ENCODE data around the gene FKBP11. TPM values are rescaled to one million over a fixed set of nuclear protein-coding genes. Genes with fewer than 3 reads are reported as not detected.

FKBP11 gene
- total and polyA plus RNA-seq, 7 experiments from 2014 or later, result 40.3 to 83.7 (median 55.3) TPM

DNA sequence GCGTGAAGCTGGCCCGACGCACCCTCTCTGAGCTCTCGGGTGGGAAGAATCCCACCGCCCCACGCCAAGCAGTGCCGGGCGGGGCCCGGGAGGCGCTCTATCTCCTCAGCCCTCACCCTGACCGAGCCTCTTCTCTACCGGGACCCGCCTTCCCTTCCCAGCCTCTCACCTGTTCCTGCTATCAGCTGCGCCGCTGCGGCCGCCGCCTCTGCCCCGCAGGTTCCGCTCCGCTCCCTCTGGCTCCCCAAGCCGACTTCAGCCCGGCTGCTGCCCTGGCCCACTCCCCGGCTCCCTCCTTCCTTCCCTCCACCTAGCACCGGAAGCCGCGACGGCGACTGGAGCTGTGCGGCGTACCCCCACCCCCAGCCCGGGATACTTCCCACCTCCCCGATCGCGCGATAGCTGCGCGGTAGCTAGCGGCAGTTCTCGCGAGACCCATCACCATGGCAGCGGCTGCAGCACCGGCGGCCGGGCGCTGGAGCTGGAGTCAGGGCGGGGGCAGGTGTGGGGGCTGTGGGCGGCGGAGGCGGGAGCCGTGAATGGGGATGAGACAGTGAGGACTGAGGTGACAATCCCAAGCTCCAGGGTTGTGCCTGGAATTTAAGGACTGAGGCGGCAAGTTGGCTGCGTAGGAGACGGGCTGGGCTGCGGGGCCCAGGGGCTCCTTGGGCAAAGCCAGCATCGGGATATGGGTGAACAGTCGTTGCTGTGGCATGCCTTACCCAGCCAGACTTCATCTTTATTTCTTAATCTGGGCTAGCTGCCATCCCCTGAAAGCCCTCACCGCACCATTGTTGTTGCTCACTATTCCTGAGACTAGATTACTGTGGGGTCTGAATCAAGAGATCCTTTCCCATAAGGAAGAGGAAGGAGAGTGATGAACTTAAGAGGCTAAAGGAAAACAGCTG, 32.1 kb upstream of the FKBP11 start, which contains the start of gene ARF3:
TSS of gene ARF3 (minus strand) at position 347 of the 908 bp plus-strand sequence. CDS start 16,392 bp downstream, outside the sequence.
- Mint-ChIP-seq H3K4me3 (peak within 1 kb of the TSS; percentile 90 to 99 (median 96)), H3K4me1 (peaks cover 27 to 55% (median 47%) of the 10 kb centered on the region in 7 donors), H3K27ac (peak within 1 kb of the TSS; percentile 78 to 96 (median 88)), H3K27me3 (peaks cover 0 to 29% (median 3%) of the 10 kb centered on the region in 5 donors), H3K36me3 (peaks cover 0 to 20% (median 10%) of the 10 kb centered on the region in 5 donors), H3K9me3 (peaks cover 0 to 1% (median 0%) of the 10 kb centered on the region in 11 donors)
- peak within 1 kb of the TSS; percentile 86 for H3K4me3 ChIP-seq (ENCODE audit: low read length)
- peak; percentile 84 to 92 (median 91) for DNase-seq
- H3K4me1 ChIP-seq (ENCODE audit: control insufficient read depth in 2 of 2, insufficient read depth in 2 of 2, low read length in 2 of 2), result peaks cover 17 to 22% of the 10 kb centered on the region in 2 donors
- no peaks in the 10 kb centered on the region for H3K9me3 ChIP-seq (ENCODE audit: control insufficient read depth in 2 of 3, low read length in 3 of 3)
- H3K27ac ChIP-seq (ENCODE audit: low read depth, low read length), result peak within 1 kb of the TSS; percentile 80
- no peaks in the 10 kb centered on the region for H3K27me3 ChIP-seq (ENCODE audit: control insufficient read depth in 2 of 2, insufficient read depth in 2 of 2, low read length in 2 of 2)
- POLR2A ChIA-PET, result interaction anchor here (0.7 to 1.8 kb wide), 10 partner anchors 11 to 231 kb away, joined by 3 to 8 read pairs (median 4); partner anchors contain the start of genes DDX23, FKBP11, RND1 and WNT1
- CTCF ChIA-PET, result interaction anchor here (0.6 to 1.9 kb wide), 11 partner anchors 11 to 105 kb away, joined by 3 to 11 read pairs (median 3); partner anchors contain the start of genes DDX23 and WNT1
- peaks cover 0 to 11% (median 0%) of the 10 kb centered on the region in 3 experiments for H3K36me3 ChIP-seq (ENCODE audit: control insufficient read depth in 2 of 3, insufficient read depth in 3 of 3, low read length in 3 of 3)
- peak; percentile 96 for ATAC-seq
- intact Hi-C loops (cut with micrococcal nuclease), result loop anchor here (1.0 to 5.0 kb wide), 11 partner anchors 13 to 760 kb away; partner anchors contain the start of genes DDX23 (in 2 of the 2), FKBP11 (in 2 of the 2), WNT1 (in 2 of the 2) and PRKAG1 (in 1 of the 2)

DNA sequence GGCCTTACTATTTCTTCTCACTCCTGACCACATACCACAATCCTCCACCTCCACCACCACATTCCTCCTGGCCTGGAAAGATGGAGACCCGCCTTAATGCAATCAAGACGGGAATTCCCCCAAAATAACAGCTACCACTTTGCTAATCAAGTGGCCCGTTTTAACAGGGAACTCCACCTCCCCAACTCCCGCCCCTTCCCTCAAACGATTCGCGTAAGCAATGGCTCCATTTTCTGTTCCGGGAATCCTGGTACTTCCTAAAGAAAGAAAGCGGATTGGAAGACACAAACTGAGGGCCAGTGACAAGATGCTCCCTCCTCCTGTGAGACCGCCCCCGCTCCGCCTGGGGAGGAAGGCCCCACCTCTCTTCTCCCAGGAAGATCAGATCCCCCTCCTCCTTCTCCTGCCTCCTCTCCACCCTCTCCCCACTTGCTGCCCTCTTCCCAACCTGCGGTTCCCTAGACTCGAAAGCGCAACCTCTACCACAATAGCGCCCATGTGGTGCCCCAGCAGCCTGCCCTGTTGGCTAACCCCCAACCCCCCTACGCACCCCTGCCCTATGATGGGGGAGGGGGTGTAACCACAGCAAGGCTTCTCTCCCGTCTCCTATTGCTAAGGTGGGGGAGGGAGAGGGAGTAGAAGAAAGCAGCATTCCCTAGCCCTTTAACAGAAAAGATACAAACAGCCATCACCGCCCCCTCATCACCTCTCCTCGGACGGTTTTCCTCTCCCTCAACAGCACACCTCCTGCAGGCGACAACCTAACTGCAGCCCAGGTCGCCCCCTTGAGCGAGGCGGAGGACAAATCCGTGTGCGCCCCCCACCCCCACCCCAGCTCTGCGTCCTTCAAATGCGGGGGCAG, 31.2 kb upstream of the FKBP11 start:
- CTCF ChIA-PET, result interaction anchor here (1.0 to 1.9 kb wide), 6 partner anchors 12 to 103 kb away, joined by 3 to 10 read pairs (median 4); partner anchors contain the start of gene WNT1
- Histone ChIP-seq H3K4me3 (ENCODE audit: low read length) (peak overlapping the region; percentile 86), H3K9me3 (ENCODE audit: control insufficient read depth in 2 of 3, low read length in 3 of 3) (no peaks in the 10 kb centered on the region), H3K4me1 (ENCODE audit: control insufficient read depth in 2 of 2, insufficient read depth in 2 of 2, low read length in 2 of 2) (peaks cover 17 to 22% of the 10 kb centered on the region in 2 donors), H3K27me3 (ENCODE audit: control insufficient read depth in 2 of 2, insufficient read depth in 2 of 2, low read length in 2 of 2) (no peaks in the 10 kb centered on the region), H3K27ac (ENCODE audit: low read depth, low read length) (peak overlapping the region; percentile 80), H3K36me3 (ENCODE audit: control insufficient read depth in 2 of 3, insufficient read depth in 3 of 3, low read length in 3 of 3) (peaks cover 0 to 11% (median 0%) of the 10 kb centered on the region in 3 experiments)
- ATAC-seq, result peak; percentile 31
- intact Hi-C loops (cut with micrococcal nuclease), result loop anchor here (1.0 to 5.0 kb wide), 11 partner anchors 14 to 759 kb away; partner anchors contain the start of genes DDX23 (in 2 of the 2), FKBP11 (in 2 of the 2), WNT1 (in 2 of the 2) and PRKAG1 (in 1 of the 2)
- H3K27ac Mint-ChIP-seq, result peak overlapping the region; percentile 78 to 96 (median 83)
- H3K36me3 Mint-ChIP-seq, result peaks cover 0 to 22% (median 10%) of the 10 kb centered on the region in 5 donors
- POLR2A ChIA-PET, result interaction anchor here (0.8 to 1.8 kb wide), 9 partner anchors 11 to 175 kb away, joined by 3 to 8 read pairs (median 5); partner anchors contain the start of genes DDX23, FKBP11, RND1 and WNT1
- peaks cover 0 to 1% (median 0%) of the 10 kb centered on the region in 11 donors for H3K9me3 Mint-ChIP-seq
- peaks cover 0 to 24% (median 3%) of the 10 kb centered on the region in 5 donors for H3K27me3 Mint-ChIP-seq
- peak in 1 of 9 donors; percentile 47 for DNase-seq
- H3K4me1 Mint-ChIP-seq, result peaks cover 27 to 62% (median 49%) of the 10 kb centered on the region in 7 donors
- H3K4me3 Mint-ChIP-seq, result peak overlapping the region; percentile 90 to 99 (median 96)

DNA sequence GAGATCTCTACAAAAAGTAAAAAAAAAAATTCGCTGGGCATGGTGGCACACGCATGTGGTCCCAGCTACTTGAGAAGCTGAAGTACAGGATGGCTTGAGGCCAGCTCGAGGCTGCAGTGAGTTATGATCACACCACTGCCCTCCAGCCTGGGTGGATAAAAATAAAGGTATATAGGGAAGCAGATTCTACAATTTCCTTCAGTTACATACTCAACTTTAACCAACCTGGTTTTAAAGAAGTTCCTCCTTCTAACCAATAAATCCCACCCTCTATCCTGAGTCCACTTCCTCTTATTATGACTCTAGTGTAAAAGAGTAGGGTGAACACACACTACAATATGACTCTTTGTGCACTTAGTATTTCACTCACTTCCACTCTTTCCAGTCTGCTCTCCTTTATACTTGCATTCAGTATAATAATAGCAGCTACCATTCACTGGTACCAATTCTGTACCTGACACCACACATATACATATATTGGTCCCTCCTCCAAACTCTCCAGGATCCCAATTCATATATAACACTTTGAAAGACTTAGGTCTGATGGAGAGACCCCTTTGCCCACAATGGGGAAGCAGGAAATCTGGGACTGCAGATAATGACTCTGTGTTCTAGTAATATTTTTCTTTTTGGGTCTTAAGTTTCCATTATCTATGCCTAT, 29.7 kb upstream of the FKBP11 start:
- Histone ChIP-seq H3K4me3 (ENCODE audit: low read length) (no peak overlapping the region), H3K9me3 (ENCODE audit: control insufficient read depth in 2 of 3, low read length in 3 of 3) (no peaks in the 10 kb centered on the region), H3K4me1 (ENCODE audit: control insufficient read depth in 2 of 2, insufficient read depth in 2 of 2, low read length in 2 of 2) (peaks cover 17 to 22% of the 10 kb centered on the region in 2 donors), H3K27ac (ENCODE audit: low read depth, low read length) (no peak overlapping the region), H3K36me3 (ENCODE audit: control insufficient read depth in 2 of 3, insufficient read depth in 3 of 3, low read length in 3 of 3) (peaks cover 0 to 11% (median 0%) of the 10 kb centered on the region in 3 experiments), H3K27me3 (ENCODE audit: control insufficient read depth in 2 of 2, insufficient read depth in 2 of 2, low read length in 2 of 2) (no peaks in the 10 kb centered on the region)
- H3K9me3 Mint-ChIP-seq, result peaks cover 0 to 1% (median 0%) of the 10 kb centered on the region in 11 donors
- peak overlapping the region in 4 of 9 donors; percentile 43 to 85 (median 64) for H3K27ac Mint-ChIP-seq
- POLR2A ChIA-PET, result interaction anchor here (1.8 kb wide), 1 partner anchor 9 kb away, joined by 4 read pairs; no protein-coding TSS in a partner anchor
- peaks cover 0 to 13% (median 0%) of the 10 kb centered on the region in 5 donors for H3K27me3 Mint-ChIP-seq
- DNase-seq, result no peak
- intact Hi-C loops (cut with micrococcal nuclease), result loop anchor here in 1 of 2 donors (5.0 kb wide), 1 partner anchor 758 kb away; no protein-coding TSS in a partner anchor
- H3K36me3 Mint-ChIP-seq, result peaks cover 0 to 22% (median 10%) of the 10 kb centered on the region in 5 donors
- ATAC-seq, result no peak
- H3K4me3 Mint-ChIP-seq, result peak overlapping the region in 7 of 10 donors; percentile 31 to 98 (median 95)
- CTCF ChIA-PET, result interaction anchor here (0.7 kb wide), 1 partner anchor 26 kb away, joined by 3 read pairs; no protein-coding TSS in a partner anchor
- peaks cover 31 to 62% (median 49%) of the 10 kb centered on the region in 7 donors for H3K4me1 Mint-ChIP-seq

DNA sequence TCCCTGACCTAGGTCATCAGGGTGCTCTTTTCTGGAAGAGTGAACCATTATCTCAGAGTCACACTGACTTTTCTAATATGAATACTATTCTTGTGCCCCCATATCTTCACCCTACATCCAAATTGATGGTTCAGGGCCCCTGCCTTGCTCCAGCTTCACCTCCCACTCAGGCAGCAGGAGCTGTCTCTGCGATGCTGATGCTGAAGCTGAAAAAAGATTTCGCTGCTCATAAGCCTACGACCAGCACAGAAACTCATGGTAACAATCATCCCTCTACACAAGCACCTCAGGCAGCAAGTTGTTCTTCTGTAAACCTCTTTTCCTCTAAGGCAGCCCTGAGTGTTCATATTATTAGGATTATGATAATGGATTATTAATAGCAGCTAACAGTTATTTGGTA, 28.8 kb upstream of the FKBP11 start:
- DNase-seq (no peak), ATAC-seq (no peak)
- CTCF ChIA-PET, result interaction anchor here (0.8 kb wide), 1 partner anchor 176 kb away, joined by 3 read pairs; no protein-coding TSS in a partner anchor
- no peaks in the 10 kb centered on the region for H3K9me3 ChIP-seq (ENCODE audit: control insufficient read depth in 2 of 3, low read length in 3 of 3)
- peaks cover 0 to 8% (median 0%) of the 10 kb centered on the region in 5 donors for H3K27me3 Mint-ChIP-seq
- no peak overlapping the region for H3K4me3 Mint-ChIP-seq
- H3K27me3 ChIP-seq (ENCODE audit: control insufficient read depth in 2 of 2, insufficient read depth in 2 of 2, low read length in 2 of 2), result no peaks in the 10 kb centered on the region
- H3K4me1 ChIP-seq (ENCODE audit: control insufficient read depth in 2 of 2, insufficient read depth in 2 of 2, low read length in 2 of 2), result peaks cover 17 to 22% of the 10 kb centered on the region in 2 donors
- POLR2A ChIA-PET, result interaction anchor here (1.8 kb wide), 1 partner anchor 10 kb away, joined by 4 read pairs; no protein-coding TSS in a partner anchor
- no peak overlapping the region for H3K4me3 ChIP-seq (ENCODE audit: low read length)
- H3K36me3 ChIP-seq (ENCODE audit: control insufficient read depth in 2 of 3, insufficient read depth in 3 of 3, low read length in 3 of 3), result peaks cover 0 to 14% (median 0%) of the 10 kb centered on the region in 3 experiments
- peak overlapping the region in 1 of 9 donors; percentile 29 for H3K27ac Mint-ChIP-seq
- intact Hi-C loops (cut with micrococcal nuclease), result no loop called here
- H3K4me1 Mint-ChIP-seq, result peaks cover 33 to 66% (median 49%) of the 10 kb centered on the region in 7 donors
- H3K9me3 Mint-ChIP-seq, result peaks cover 0 to 1% (median 0%) of the 10 kb centered on the region in 11 donors
- no peak overlapping the region for H3K27ac ChIP-seq (ENCODE audit: low read depth, low read length)
- H3K36me3 Mint-ChIP-seq, result peaks cover 0 to 26% (median 10%) of the 10 kb centered on the region in 5 donors

DNA sequence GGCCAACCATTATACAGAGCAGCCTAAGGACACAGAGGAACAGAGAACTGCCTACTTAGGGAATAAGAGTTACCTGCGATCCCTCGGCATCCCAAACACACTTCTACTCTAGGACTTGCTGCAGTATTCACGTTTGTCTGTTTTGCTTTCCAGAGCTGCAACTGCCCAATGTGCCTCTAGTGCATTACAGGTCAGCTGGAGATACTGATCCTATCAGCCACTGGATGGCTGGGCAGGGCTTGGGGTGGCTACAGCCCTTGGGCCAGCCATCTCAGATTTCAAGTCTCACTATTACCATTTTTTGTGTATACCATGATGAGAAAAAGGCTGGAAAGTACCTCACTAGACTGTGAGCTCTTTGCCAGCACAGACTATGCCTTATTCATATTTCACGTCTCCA, 27.4 kb upstream of the FKBP11 start:
- H3K4me1 ChIP-seq (ENCODE audit: control insufficient read depth in 2 of 2, insufficient read depth in 2 of 2, low read length in 2 of 2), result peaks cover 13 to 19% of the 10 kb centered on the region in 2 donors
- DNase-seq, result no peak
- H3K4me3 ChIP-seq (ENCODE audit: low read length), result no peak overlapping the region
- Mint-ChIP-seq H3K4me1 (peaks cover 33 to 65% (median 53%) of the 10 kb centered on the region in 7 donors), H3K27me3 (peaks cover 0 to under 1% (median 0%) of the 10 kb centered on the region in 5 donors), H3K4me3 (no peak overlapping the region), H3K9me3 (peaks cover 0 to 1% (median 0%) of the 10 kb centered on the region in 11 donors), H3K27ac (peak overlapping the region in 1 of 9 donors; percentile 14), H3K36me3 (peaks cover 0 to 32% (median 15%) of the 10 kb centered on the region in 5 donors)
- POLR2A ChIA-PET, result interaction anchor here (0.6 to 0.7 kb wide), 2 partner anchors 15 to 27 kb away, joined by 3 to 4 read pairs; no protein-coding TSS in a partner anchor
- ATAC-seq, result no peak
- H3K27me3 ChIP-seq (ENCODE audit: control insufficient read depth in 2 of 2, insufficient read depth in 2 of 2, low read length in 2 of 2), result no peaks in the 10 kb centered on the region
- H3K27ac ChIP-seq (ENCODE audit: low read depth, low read length), result no peak overlapping the region
- CTCF ChIA-PET, result interaction anchor here (1.0 to 1.2 kb wide), 4 partner anchors 35 to 100 kb away, joined by 3 to 6 read pairs (median 4); no protein-coding TSS in a partner anchor
- intact Hi-C loops (cut with micrococcal nuclease), result no loop called here
- H3K36me3 ChIP-seq (ENCODE audit: control insufficient read depth in 2 of 3, insufficient read depth in 3 of 3, low read length in 3 of 3), result peaks cover 0 to 18% (median 0%) of the 10 kb centered on the region in 3 experiments
- no peaks in the 10 kb centered on the region for H3K9me3 ChIP-seq (ENCODE audit: control insufficient read depth in 2 of 3, low read length in 3 of 3)
